Pulmonary artery endothelial cell (primary cell): ENCODE measurements around the gene FZD10. TPM values are rescaled to one million over a fixed set of nuclear protein-coding genes. Genes with fewer than 3 reads are reported as not detected.

ENCODE experiments used
- DNase-seq: peaks from one replicate; pipeline ENCODE4 v3.0.0-alpha.2; 2011; ENCODE audit warnings: low read depth, low spot score
- total RNA-seq: library from RNA; depleted of rRNA; stranded (reverse); fragments of >200 nt; gene quantifications from 2 replicates; pipeline ENCODE4 v1.2.3, GENCODE V29; 2014

The FZD10 gene
- total RNA-seq, 1 donor from 2014 or later: not detected

DNA sequence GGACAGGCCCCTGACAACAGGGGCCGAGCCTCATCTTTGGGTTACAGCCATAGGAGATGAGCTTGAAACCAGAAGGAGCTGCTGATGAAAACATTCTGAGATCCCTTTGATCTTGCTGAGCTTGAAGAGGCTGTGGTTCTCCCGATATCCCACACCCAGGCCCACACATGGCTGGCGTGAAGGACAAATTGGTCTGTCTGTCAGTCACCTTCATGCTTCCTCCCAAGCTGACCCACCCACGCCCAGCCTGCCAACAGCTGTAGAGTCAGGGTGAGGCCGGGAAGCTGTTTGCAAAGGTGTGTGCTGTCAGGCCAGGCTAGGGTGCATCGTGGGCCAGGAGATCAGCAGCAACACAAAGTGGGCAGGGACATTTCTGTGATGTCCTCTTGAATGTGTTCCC lies 43.2 kb downstream of the FZD10 start:
- no peak for DNase-seq

DNA sequence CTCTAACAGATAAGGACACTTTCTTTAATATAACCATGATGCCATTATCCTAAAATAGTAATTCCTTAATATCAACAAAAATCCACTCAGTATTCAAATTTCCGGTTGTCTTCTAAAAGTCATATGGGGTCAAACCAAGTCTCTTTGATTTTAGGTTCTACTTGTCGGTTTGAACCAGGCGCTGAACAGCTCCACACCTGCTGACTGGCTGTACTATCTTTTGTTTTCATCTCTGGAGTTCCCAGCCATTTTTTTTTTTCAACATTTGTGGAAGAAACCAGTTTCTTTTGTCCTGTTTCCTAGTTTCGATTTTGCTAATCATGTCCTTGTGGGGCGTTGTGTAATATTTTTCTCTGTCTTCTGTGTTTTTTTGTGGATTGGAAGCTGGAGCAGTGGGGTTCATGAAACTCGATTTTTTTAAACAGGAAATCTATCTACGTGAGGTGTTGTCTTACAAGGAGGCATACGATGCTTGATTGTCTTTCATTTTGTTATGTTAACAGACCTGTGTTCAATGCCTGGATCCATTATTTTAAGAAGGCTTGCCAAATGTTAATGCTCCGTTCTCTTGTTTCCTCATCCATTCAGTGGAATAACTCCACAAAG lies 50.2 kb downstream of the FZD10 start:
- no peak for DNase-seq

DNA sequence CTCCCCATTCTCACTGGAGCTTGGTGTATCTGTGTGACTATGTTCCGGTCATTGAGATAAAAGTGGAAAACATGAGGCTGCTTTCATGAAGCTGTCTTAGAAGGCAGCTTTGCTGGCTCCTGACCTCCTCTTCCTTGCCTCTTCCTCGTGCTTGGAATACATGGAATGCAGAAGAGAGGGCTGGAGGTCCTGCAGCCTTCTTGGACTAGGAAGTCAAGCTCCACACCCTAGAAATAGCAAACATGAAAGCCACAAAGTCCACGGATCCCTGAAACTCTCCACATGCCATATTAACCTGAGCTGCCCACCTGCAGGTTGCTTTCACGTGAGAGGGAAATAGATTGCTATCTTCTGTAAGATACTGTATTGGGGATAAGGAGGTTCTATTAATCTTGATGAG lies 51.0 kb downstream of the FZD10 start:
- no peak for DNase-seq

DNA sequence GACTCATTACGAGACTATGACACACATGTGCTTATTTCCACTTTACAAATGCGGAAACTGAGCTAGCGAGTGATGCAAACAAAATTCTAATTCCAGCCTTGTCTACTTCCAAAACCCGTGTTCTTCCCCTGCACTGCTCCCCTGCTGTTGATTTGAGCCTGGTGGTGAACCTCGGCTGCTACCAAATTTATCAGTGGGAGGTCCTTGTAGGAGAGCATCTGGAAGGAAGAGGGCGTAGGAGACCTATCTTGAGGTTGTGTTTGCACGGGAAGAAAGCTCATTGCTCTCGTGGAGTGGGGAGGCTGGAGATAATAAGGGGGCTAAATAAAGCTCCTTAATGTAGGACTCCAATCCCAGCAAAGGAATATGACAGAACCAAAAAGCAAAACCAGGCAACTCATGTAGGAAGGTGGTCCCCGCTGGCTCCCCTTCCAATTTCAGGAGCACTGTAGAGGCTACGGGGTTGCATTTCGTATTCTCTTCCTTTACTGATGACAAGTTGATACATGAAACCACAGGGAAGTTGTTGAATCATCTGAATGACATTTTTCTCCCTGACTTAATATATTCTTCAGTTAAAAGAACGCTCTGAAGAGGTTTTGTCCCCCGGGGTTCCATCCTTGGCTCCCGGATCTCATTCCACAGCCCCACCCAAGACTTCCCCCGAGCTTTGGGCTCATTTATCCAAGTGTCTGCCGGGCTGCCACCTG lies 52.6 kb downstream of the FZD10 start:
- no peak for DNase-seq

Other genes starting within 250 kb of the FZD10 start
- gene PIWIL1, start 175.4 kb downstream of the FZD10 start, total RNA-seq: not detected in 2 replicates